Stromal cell of bone marrow (primary cell): ENCODE data around the gene PIP4K2B.
"Not testable (repeated sequence)": the region's sequence is repeated elsewhere in the genome, so short reads cannot be mapped to it uniquely, and the experiment has no call there.

ENCODE experiments used
- DNase-seq: peaks from one replicate; pipeline ENCODE4 v3.0.0-alpha.2; 2012; ENCODE audit warnings: low read depth

The PIP4K2B gene

DNA sequence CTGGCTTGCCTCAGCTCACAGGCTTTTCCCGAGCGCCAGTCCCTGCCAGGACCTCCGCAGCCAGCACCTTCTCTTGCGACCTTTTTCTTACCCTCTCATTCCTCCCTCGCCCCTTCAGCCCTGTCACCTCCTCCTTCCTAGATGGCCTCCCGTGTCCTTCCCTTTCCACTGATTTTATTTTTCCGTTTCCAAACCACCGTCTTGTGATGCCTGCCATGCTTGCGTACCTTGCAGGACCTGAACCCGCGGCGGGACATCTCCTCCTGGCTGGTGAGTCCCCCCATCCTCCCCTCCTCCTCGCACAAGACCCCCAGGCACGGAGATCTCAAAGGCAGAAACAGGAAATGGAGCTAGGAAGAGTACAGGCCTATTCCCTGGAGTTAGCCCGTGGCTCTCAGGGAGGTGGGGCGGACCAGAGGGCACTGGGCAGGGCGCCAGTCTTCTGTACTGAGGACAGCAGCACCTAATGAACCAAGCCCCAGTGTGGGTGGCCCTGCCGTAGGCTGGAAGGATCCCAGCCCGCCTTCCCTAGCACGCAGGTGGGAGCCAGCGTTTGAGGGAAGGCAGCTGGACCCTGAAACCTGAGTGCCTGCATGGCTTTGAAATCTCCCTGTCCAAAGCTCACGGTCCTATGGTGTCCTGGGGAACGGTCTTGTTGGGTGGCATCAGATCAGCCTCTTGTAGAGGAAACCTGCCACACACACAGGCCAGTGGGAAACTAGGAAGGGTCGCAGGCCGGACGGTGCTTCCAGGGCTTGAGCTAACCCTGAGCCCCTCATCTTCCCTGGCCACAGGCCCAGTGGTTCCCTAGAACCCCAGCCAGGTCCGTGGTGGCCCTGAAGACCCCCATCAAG lies 68.6 kb downstream of the PIP4K2B start:
- no peak for DNase-seq

DNA sequence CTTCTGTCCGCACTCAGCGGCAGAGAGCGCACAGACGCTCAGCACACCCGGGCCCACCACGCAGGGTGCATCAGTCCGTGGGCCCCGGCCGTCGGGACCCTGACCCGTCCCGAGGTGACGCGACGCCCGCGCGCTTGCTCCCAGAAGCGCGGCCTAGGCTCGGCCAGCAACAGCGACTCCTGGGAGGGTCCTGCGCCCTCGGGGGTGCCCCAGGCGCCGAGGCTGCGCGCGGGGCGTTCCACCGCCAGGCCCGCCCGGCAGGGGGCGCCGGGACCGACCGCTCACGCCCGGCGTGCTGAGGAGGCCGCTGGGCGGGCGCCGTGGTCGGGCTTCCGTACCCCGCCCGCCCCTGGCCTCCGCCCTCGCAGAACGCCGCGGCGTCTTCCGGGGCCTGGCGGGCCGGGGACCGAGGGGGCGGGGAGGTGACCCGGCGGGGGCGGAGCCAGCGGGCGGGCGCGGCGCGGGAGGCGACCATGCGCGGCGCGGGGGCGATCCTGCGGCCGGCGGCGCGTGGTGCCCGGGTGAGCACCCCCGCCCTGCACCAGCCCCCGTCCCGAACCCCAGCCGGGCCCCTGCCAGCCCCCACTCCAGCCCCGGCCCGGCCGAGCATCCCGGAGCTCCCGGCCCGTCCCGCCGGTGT lies 69.3 kb downstream of the PIP4K2B start, which contains the start of gene CISD3:
Gene CISD3 (plus strand): TSS at position 456 of the 640 bp plus-strand sequence. CDS start 18 bp downstream, at position 474.
- DNase-seq, result peak; percentile 72

DNA sequence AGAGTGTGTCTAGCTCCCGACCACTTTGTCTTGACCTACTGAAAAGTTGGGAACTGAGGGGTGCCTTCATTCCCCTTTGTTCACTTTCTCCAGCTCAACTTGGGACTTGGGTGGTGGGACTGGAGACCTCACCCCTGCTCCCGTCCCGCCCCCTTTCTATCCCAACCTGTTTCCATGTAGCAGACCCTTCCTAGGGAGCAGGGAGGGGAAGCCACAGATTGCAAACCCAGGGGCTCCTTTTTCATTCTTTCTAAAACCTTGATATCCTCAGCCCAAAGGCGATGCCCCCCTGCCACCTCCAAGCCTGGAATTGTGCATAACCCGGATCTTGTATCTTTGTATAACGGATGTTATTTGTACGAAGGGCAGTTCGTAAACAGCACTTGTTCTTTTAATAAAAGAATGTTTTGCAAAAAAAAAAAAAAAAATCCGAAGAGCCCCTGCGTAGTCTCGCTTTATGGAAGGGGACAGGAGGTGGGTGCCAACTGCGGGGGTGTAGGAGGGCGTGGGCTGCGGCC lies 69.9 kb downstream of the PIP4K2B start:
- DNase-seq, result no peak

DNA sequence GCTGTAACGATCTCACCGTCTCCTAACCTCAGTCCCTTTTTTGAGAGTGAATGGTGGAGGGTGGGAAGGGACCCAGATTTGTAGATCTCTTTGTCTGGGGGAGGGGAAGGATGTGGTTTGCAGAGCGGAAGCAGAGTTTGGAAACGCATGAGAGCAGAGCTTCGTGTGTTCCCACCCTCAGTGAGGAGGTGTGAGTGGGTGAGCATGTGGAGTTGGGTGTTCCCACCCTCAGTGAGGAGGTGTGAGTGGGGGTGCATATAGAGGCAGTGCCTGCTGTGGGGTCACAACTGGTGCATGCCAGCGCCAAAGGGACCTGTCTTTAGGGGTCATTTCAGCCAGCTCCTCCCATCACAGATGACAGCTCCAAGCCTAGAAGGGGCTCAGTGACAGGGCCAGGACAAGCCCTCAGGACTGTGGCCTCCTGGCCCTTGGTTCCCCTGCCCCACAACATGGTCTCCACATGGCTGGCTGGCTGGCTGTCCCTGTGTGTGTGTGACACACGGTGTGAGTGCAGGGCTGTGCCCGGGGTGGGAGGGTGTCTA lies 71.0 kb downstream of the PIP4K2B start:
- DNase-seq, result no peak

DNA sequence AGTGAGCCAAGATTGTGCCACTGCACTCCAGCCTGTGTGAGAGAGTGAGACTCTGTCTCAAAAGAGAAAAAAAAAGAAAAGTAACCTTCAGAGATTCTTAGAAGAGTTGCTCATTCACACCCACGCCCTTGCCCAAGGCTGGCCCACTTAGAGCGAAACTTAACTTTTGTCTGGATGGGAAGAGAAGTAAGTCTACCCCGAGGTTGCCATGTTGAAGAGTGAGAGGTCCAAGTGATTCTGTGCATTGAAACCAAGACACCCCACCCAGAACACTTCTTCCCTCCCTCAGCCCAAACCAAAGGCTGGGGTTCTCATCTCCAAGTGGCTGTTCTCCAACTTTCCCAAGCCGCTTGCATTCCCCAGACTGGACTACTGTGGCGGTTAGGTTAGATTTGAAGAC lies 71.6 kb downstream of the PIP4K2B start:
- DNase-seq, result no peak

DNA sequence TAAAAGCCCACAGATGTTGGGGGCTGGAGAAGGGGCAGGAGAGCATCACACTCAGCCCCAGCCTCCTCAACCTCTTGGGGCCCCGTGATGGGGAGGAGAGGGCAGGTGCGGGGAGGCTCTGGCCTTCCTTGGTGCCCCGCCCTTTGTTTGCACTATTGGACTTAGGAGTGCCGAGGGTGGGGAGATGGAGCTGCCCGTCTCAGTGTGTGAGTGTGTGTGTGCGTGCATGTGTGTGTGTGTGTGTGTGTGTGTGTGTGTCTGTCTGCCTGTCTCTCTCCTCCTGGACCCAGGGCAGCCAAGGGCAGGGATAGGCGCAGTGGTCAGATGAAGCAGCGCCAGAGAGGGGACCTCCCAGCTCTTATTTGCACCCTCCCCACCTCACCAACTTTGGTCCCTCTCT lies 73.2 kb downstream of the PIP4K2B start:
- not testable (repeated sequence) for DNase-seq

DNA sequence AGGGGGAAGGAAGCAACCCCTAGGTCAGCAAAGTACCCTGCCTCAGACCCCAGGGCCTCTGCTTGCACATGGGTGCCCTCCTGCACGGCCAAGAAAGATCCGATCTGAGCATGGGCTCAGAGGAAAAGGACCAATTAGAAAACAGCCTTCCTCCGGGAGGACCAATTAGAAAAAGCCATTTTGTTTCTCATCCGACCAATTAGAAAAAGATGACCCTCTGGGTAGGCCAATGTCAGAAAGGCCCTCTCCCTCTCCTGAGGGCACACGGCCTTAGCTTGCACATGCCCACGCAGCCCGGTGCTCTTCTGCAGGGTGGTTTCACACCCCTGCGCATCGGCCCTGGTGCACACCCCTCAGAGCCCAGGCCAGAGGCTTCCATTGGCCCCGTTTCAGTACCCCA lies 74.3 kb downstream of the PIP4K2B start:
- no peak for DNase-seq

DNA sequence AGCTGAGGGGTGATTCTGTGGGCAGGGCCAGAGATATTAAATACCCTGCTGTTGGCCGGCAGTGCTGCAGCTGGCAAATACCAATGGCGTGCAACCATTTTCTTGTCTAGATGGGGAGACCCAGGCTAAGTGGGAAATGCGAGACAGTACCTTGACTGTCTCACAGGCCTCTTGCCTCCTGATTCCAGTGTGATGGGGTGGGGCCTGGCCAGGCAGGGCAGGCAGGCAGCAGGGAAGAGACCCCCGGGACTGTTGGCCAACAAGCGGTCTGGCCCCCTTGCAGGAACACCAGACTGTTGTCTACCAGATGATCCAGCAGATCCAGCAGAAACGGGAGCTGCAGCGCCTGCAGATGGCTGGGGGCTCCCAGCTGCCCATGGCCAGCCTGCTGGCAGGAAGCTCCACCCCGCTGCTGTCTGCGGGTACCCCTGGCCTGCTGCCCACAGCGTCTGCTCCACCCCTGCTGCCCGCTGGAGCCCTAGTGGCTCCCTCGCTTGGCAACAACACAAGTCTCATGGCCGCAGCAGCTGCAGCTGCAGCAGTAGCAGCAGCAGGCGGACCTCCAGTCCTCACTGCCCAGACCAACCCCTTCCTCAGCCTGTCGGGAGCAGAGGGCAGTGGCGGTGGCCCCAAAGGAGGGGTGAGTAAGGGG lies 74.9 kb downstream of the PIP4K2B start:
- no peak for DNase-seq

DNA sequence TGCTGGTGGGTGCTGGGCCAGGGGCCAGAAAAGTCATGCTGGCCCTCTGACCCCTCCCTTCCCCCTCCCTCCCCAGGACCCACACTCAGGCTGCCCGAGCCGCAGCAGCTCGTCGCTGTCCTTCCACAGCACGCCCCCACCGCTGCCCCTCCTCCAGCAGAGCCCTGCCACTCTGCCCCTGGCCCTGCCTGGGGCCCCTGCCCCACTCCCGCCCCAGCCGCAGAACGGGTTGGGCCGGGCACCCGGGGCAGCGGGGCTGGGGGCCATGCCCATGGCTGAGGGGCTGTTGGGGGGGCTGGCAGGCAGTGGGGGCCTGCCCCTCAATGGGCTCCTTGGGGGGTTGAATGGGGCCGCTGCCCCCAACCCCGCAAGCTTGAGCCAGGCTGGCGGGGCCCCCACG lies 77.6 kb downstream of the PIP4K2B start:
- DNase-seq, result no peak

DNA sequence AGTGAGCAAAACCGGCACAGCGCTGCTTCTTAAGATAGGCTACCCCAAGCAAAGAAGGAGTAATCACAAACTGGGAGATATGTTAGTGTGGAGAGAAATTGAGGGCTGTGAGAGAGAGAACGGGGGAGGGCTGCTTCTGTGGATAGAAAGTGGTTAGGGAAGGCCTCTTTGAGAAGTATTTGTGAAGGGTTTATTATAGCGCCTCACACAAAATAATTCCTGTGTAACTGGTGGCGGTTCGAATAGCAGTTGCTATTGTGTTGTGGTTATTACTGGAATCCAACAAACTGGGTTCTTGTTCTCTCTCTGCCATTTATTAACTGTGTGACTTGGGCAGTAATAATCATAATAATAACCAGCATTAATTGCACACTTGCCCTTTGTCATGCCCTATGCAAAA lies 78.4 kb downstream of the PIP4K2B start:
- no peak for DNase-seq

DNA sequence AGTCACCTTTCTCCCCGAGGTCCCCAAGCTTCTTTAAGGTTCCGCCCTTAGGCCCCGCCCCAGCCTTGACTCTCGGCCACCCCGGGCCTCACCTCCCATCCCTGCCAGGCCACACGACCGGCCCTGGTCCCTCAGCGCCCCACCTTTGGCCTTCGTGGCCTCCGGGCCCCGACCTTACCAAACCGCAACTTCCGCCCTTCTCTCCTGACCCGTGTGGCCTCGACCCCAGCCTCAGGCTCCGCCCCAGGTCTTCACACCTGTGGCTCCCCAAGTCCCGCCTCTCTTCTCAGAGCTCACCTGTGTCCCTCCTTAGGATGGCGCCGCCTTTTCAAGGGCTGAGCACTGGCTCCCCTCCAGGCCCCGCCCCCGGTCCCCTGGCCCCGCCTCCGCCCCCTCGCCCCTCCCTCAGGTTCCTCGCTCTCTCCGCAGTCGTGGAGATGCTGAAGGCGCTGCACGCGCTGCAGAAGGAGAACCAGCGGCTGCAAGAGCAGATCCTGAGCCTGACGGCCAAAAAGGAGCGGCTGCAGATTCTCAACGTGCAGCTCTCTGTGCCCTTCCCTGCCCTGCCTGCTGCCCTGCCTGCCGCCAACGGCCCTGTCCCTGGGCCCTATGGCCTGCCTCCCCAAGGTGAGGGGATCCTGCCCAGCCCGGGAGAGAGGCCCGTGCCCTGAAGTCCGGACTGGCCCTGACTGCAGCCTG lies 79.3 kb downstream of the PIP4K2B start:
- no peak for DNase-seq

DNA sequence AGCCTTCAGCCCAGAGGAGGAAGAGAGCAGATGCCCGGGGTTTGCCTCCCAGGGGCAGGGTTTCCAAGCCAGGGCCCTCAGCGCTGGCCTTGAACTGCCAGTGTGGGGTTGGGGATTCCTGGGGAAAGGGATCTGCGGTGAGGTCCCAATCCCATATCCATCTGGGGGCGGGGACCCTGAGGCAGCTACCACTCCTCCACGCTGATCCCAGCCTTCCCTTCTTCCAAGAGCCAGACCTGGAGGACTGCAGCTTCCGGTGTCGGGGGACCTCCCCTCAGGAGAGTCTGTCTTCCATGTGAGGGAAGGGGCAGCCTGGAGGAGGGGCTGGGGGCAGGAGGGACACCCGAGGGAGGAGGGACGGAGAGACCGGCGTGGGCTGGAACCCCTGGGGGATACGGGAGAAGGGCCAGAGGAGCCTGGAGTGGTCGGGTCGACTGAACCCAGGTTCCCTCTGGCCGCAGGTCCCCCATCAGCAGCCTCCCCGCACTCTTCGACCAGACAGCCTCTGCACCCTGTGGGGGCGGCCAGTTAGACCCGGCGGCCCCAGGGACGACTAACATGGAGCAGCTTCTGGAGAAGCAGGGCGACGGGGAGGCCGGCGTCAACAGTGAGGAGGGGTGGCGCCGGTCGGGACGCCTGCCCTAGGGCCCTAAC lies 79.9 kb downstream of the PIP4K2B start:
- no peak for DNase-seq

DNA sequence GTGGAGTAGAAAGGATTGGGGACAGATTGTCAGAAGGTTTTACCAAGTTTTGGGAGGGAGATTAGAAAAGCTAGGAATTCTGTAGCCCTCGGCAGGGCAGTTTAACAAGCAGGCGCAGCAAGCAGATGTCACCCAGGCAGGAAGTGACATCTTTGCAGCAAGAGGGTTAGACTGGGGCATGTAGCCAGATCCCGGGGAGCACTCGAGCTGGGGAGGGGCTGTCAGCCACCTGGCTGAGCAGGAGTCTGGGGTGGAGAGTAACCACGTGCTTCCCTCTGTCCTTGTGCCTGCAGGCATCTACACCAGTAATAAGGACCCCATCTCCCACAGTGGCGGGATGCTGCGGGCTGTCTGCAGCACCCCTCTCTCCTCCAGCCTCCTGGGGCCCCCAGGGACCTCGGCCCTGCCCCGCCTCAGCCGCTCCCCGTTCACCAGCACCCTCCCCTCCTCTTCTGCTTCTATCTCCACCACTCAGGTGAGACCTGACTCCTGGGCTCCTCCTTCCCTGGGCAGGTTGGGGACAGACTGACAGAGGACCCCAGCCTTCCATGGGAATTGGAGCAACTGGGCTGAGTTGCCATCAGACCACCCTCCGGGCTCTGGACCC lies 82.1 kb downstream of the PIP4K2B start:
- no peak for DNase-seq

DNA sequence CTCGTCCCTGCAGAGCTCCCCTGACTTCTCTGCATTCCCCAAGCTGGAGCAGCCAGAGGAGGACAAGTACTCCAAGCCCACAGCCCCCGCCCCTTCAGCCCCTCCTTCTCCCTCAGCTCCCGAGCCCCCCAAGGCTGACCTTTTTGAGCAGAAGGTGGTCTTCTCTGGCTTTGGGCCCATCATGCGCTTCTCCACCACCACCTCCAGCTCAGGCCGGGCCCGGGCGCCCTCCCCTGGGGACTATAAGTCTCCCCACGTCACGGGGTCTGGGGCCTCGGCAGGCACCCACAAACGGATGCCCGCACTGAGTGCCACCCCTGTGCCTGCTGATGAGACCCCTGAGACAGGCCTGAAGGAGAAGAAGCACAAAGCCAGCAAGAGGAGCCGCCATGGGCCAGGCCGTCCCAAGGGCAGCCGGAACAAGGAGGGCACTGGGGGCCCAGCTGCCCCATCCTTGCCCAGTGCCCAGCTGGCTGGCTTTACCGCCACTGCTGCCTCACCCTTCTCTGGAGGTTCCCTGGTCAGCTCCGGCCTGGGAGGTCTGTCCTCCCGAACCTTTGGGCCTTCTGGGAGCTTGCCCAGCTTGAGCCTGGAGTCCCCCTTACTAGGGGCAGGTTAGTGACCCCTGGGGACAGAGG lies 82.9 kb downstream of the PIP4K2B start:
- DNase-seq, result no peak
